Fibroblast of villous mesenchyme (primary cell): ENCODE data around the gene ABCA13. TPM values are rescaled to one million over a fixed set of nuclear protein-coding genes. Genes with fewer than 3 reads are reported as not detected.

Source experiments
- DNase-seq: peaks from one replicate; pipeline ENCODE4 v3.0.0-alpha.2; 2010; ENCODE audit warnings: low read depth
- H3K4me3 ChIP-seq: 2 replicates; pipeline ENCODE4 v1.5.1; 2011; ENCODE audit warnings: low read depth, mild to moderate bottlenecking, low read length
- CTCF ChIP-seq: IDR thresholded peaks from 2 replicates; pipeline ENCODE4 v1.5.1; 2012; ENCODE audit warnings: low read depth, mild to moderate bottlenecking, low read length; ENCODE audit not compliant: insufficient read depth
- total RNA-seq: library from RNA; depleted of rRNA; stranded (reverse); fragments of >200 nt; gene quantifications from 2 replicates; pipeline ENCODE4 v1.2.3, GENCODE V29; 2012

Gene ABCA13
- total RNA-seq, 1 donor = not detected

GRCh38 chr7:48317360-48317759 lies 146.1 kb downstream of the ABCA13 start:
- no peak for TF ChIP-seq CTCF
- no peak overlapping the region for H3K4me3 ChIP-seq
- no peak for DNase-seq

GRCh38 chr7:48321319-48322010 lies 150.2 kb downstream of the ABCA13 start:
- no peak overlapping the region for H3K4me3 ChIP-seq
- no peak for TF ChIP-seq CTCF
- no peak for DNase-seq

- DNase-seq = peak; percentile 23
- peak; percentile 69 for TF ChIP-seq CTCF
Measured at GRCh38 chr7:48337012-48337621, 165.9 kb downstream of the ABCA13 start.

GRCh38 chr7:48337781-48338180 lies 166.5 kb downstream of the ABCA13 start:
- TF ChIP-seq CTCF = no peak
- DNase-seq = no peak
- no peak overlapping the region for H3K4me3 ChIP-seq

More at GRCh38 chr7:48337012-48337621, 165.9 kb downstream of the ABCA13 start:
- H3K4me3 ChIP-seq = no peak overlapping the region

GRCh38 chr7:48347230-48347825 lies 176.1 kb downstream of the ABCA13 start:
- no peak overlapping the region for H3K4me3 ChIP-seq
- no peak for TF ChIP-seq CTCF

GRCh38 chr7:48350515-48350914 lies 179.3 kb downstream of the ABCA13 start:
- H3K4me3 ChIP-seq = no peak overlapping the region
- DNase-seq = no peak
- no peak for TF ChIP-seq CTCF

More at GRCh38 chr7:48347230-48347825, 176.1 kb downstream of the ABCA13 start:
- no peak for DNase-seq
